ENCODE data around the gene ZNF783. TPM values are rescaled to one million over a fixed set of nuclear protein-coding genes. Genes with fewer than 3 reads are reported as not detected.

ZNF783 gene
- total and polyA plus RNA-seq, 2 of the 8 experiments (the other 6 are each of a cell fraction or from before 2014, with no cell fraction given), result 7.3 to 8.2 TPM

DNA sequence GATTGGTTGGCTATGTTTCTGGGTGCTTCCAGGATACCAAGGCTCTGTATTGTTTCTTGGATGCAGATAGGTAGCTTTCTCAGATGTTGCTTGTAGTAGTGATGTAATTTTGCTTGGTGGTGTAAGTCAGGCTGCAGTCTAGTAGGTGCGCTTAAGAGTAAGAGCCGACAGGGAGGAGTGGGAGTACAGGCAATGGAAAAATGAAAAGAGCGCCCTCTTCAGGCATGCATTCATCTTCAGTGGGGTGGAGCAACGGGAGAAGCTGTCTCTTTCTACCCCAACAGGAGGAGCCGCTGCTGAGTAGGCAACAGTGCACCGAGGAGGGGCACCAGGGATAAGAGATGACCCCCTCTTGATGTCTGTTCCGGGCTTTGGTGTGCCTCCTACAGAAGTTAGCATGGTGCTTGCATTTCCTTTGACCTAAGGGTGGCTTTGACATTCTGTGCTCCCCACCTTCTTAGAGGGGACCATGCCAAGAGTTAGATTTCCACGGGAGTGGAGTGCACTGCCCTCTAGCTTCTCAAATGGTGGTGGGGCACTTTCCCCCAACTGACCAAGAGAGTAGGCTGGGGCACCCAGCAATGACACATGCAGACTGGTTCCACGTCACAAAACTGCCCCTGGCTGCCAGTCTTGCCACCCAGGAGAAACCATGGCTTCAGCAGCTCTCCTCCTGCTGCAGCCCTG, 56.1 kb downstream of the ZNF783 start (continued):
- TF ChIP-seq, protein P1, sequence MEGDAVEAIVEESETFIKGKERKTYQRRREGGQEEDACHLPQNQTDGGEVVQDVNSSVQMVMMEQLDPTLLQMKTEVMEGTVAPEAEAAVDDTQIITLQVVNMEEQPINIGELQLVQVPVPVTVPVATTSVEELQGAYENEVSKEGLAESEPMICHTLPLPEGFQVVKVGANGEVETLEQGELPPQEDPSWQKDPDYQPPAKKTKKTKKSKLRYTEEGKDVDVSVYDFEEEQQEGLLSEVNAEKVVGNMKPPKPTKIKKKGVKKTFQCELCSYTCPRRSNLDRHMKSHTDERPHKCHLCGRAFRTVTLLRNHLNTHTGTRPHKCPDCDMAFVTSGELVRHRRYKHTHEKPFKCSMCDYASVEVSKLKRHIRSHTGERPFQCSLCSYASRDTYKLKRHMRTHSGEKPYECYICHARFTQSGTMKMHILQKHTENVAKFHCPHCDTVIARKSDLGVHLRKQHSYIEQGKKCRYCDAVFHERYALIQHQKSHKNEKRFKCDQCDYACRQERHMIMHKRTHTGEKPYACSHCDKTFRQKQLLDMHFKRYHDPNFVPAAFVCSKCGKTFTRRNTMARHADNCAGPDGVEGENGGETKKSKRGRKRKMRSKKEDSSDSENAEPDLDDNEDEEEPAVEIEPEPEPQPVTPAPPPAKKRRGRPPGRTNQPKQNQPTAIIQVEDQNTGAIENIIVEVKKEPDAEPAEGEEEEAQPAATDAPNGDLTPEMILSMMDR (IDR thresholded peaks at IDR 0.05; ENCODE audit: control extremely low read depth in 1 of 3, insufficient read depth in 1 of 3, low read depth in 1 of 3, low read length in 3 of 3), result peak; percentile 73 to 99 (median 96)
- no peak for TF ChIP-seq SP4 (IDR thresholded peaks at IDR 0.05; ENCODE audit: low read length)
- no peak; the same call in 1 of the 2 replicates for TF ChIP-seq KDM1A (IDR thresholded peaks at IDR 0.05; ENCODE audit: borderline replicate concordance, low read length)
- TF ChIP-seq CREB1 (IDR thresholded peaks at IDR 0.05), result no peak
- TF ChIP-seq, protein P2, sequence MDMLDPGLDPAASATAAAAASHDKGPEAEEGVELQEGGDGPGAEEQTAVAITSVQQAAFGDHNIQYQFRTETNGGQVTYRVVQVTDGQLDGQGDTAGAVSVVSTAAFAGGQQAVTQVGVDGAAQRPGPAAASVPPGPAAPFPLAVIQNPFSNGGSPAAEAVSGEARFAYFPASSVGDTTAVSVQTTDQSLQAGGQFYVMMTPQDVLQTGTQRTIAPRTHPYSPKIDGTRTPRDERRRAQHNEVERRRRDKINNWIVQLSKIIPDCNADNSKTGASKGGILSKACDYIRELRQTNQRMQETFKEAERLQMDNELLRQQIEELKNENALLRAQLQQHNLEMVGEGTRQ (IDR thresholded peaks at IDR 0.05; ENCODE audit: low read length), result no peak
- TF ChIP-seq SP1 (IDR thresholded peaks at IDR 0.05; ENCODE audit: low read depth, low read length), result no peak
- no peak for TF ChIP-seq BCL11A (IDR thresholded peaks at IDR 0.05; ENCODE audit: low read depth in 2 of 2, low read length in 2 of 2)
- no peak for TF ChIP-seq YY1 (IDR thresholded peaks at IDR 0.05; ENCODE audit: low read depth, low read length)
- TF ChIP-seq JUND (IDR thresholded peaks at IDR 0.05; ENCODE audit: low read length), result 0 out of 2 replicates have a peak, but pooled peaks have one; percentile 49
- TF ChIP-seq SIRT6 (IDR thresholded peaks at IDR 0.05; ENCODE audit: low read length), result no peak
- TF ChIP-seq SIX5 (IDR thresholded peaks at IDR 0.05; ENCODE audit: low read depth, low read length), result no peak
- no peak for TF ChIP-seq NRF1 (IDR thresholded peaks at IDR 0.05; ENCODE audit: low read depth, low read length)
- TF ChIP-seq POLR2AphosphoS5 (IDR thresholded peaks at IDR 0.05; ENCODE audit: low read depth, low read length), result no peak
- no peak for TF ChIP-seq NANOG (IDR thresholded peaks at IDR 0.05; ENCODE audit: insufficient read depth, low read depth, low read length, poor library complexity, severe bottlenecking)
- TF ChIP-seq BRCA1 (IDR thresholded peaks at IDR 0.05; ENCODE audit: low read depth, low read length), result no peak
- no peak for TF ChIP-seq EP300 (IDR thresholded peaks at IDR 0.05; ENCODE audit: borderline replicate concordance in 1 of 2, low read depth in 2 of 2, low read length in 2 of 2)
- TF ChIP-seq HDAC6 (IDR thresholded peaks at IDR 0.05; ENCODE audit: low read depth, low read length), result no peak
- no peak for TF ChIP-seq POU5F1 (IDR thresholded peaks at IDR 0.05; ENCODE audit: low read depth, low read length)
- TF ChIP-seq ASH2L (IDR thresholded peaks at IDR 0.05; ENCODE audit: low read length), result no peak
- TF ChIP-seq EZH2 (IDR thresholded peaks at IDR 0.05; ENCODE audit: low read depth, low read length, severe bottlenecking), result no peak
- no peak for TF ChIP-seq RBBP5 (IDR thresholded peaks at IDR 0.05; ENCODE audit: borderline replicate concordance, low read depth, low read length)
- peak; percentile 59 to 68 for TF ChIP-seq RAD21 (IDR thresholded peaks at IDR 0.05 in 1 of 2, conservative IDR thresholded peaks at IDR 0.05 in 1 of 2; ENCODE audit: low read depth in 2 of 2, low read length in 2 of 2)

Measured in H1 (cell line).